ENCODE results near the gene PIK3R5. TPM values are rescaled to one million over a fixed set of nuclear protein-coding genes. Genes with fewer than 3 reads are reported as not detected.
A peak's percentile ranks its signal among the peaks of the same experiment; 100 is the strongest.

PIK3R5 gene
- total and polyA plus RNA-seq, 2 donors (not counting 1 experiment from before 2014, with no cell fraction given), result 0.15 TPM; not detected in 1

- no peak for TF ChIP-seq CTCF (conservative IDR thresholded peaks at IDR 0.05 in 1 of 2, IDR thresholded peaks at IDR 0.05 in 1 of 2; ENCODE audit: low read depth in 1 of 2, low read length in 2 of 2)
- no peaks in the 10 kb centered on the region for H3K27me3 ChIP-seq (ENCODE audit: control insufficient read depth, insufficient read depth, low read length)
- H3K4me3 ChIP-seq (replicated peaks in 1 of 4; ENCODE audit: control extremely low read depth in 1 of 4, insufficient read depth in 1 of 4, low read depth in 3 of 4, low read length in 4 of 4), result no peak overlapping the region
- peak; percentile 97 to 99 for DNase-seq (ENCODE audit: low read depth in 2 of 2)
- H3K4me2 ChIP-seq (ENCODE audit: extremely low read depth, insufficient read depth, low read length), result peak overlapping the region; percentile 55
- no peaks in the 10 kb centered on the region for H3K36me3 ChIP-seq (ENCODE audit: control insufficient read depth, insufficient read depth, low read length)
- no peaks in the 10 kb centered on the region for H3K9me3 ChIP-seq (ENCODE audit: control insufficient read depth, insufficient read depth, low read depth, low read length)
- no peaks in the 10 kb centered on the region for H3K79me2 ChIP-seq (ENCODE audit: control insufficient read depth, insufficient read depth, low read length)
- H3K27ac ChIP-seq (ENCODE audit: insufficient read depth, low read length), result peak overlapping the region; percentile 59
- peaks cover 4% of the 10 kb centered on the region for H3K4me1 ChIP-seq (ENCODE audit: control insufficient read depth, extremely low read depth, insufficient read depth, low read length)
- H3K9ac ChIP-seq (ENCODE audit: insufficient read depth, low read length), result no peak overlapping the region
- H4K20me1 ChIP-seq (ENCODE audit: control insufficient read depth, extremely low read depth, insufficient read depth, low read length), result no peaks in the 10 kb centered on the region
- peak overlapping the region; percentile 22 for H2AFZ ChIP-seq (ENCODE audit: low read length)
Observed at GRCh38 chr17:8922451-8922850, 43.1 kb downstream of the PIK3R5 start.

GRCh38 chr17:8921147-8921546, 44.4 kb downstream of the PIK3R5 start:
- no peak for TF ChIP-seq CTCF (conservative IDR thresholded peaks at IDR 0.05 in 1 of 2, IDR thresholded peaks at IDR 0.05 in 1 of 2; ENCODE audit: low read depth in 1 of 2, low read length in 2 of 2)
- TF ChIP-seq EZH2 (IDR thresholded peaks at IDR 0.05; ENCODE audit: low read length, missing control alignments), result no peak
- H3K4me2 ChIP-seq (ENCODE audit: extremely low read depth, insufficient read depth, low read length), result no peak overlapping the region
- DNase-seq (ENCODE audit: low read depth in 2 of 2), result no peak

GRCh38 chr17:8918807-8919465, 46.6 kb downstream of the PIK3R5 start:
- Histone ChIP-seq H4K20me1 (ENCODE audit: control insufficient read depth, extremely low read depth, insufficient read depth, low read length) (no peaks in the 10 kb centered on the region), H3K27ac (ENCODE audit: insufficient read depth, low read length) (no peak overlapping the region), H3K4me3 (replicated peaks in 1 of 4; ENCODE audit: control extremely low read depth in 1 of 4, insufficient read depth in 1 of 4, low read depth in 3 of 4, low read length in 4 of 4) (no peak overlapping the region), H2AFZ (ENCODE audit: low read length) (no peak overlapping the region), H3K79me2 (ENCODE audit: control insufficient read depth, insufficient read depth, low read length) (no peaks in the 10 kb centered on the region), H3K36me3 (ENCODE audit: control insufficient read depth, insufficient read depth, low read length) (no peaks in the 10 kb centered on the region), H3K9me3 (ENCODE audit: control insufficient read depth, insufficient read depth, low read depth, low read length) (no peaks in the 10 kb centered on the region), H3K4me2 (ENCODE audit: extremely low read depth, insufficient read depth, low read length) (no peak overlapping the region), H3K4me1 (ENCODE audit: control insufficient read depth, extremely low read depth, insufficient read depth, low read length) (peaks cover 11% of the 10 kb centered on the region), H3K9ac (ENCODE audit: insufficient read depth, low read length) (no peak overlapping the region), H3K27me3 (ENCODE audit: control insufficient read depth, insufficient read depth, low read length) (no peaks in the 10 kb centered on the region)
- DNase-seq (ENCODE audit: low read depth in 2 of 2), result peak; percentile 8 to 62
- no peak for TF ChIP-seq EZH2 (IDR thresholded peaks at IDR 0.05; ENCODE audit: low read length, missing control alignments)
- no peak for TF ChIP-seq CTCF (conservative IDR thresholded peaks at IDR 0.05 in 1 of 2, IDR thresholded peaks at IDR 0.05 in 1 of 2; ENCODE audit: low read depth in 1 of 2, low read length in 2 of 2)

More at GRCh38 chr17:8921147-8921546, 44.4 kb downstream of the PIK3R5 start:
- Histone ChIP-seq H3K79me2 (ENCODE audit: control insufficient read depth, insufficient read depth, low read length) (no peaks in the 10 kb centered on the region), H3K4me3 (replicated peaks in 1 of 4; ENCODE audit: control extremely low read depth in 1 of 4, insufficient read depth in 1 of 4, low read depth in 3 of 4, low read length in 4 of 4) (no peak overlapping the region), H3K27ac (ENCODE audit: insufficient read depth, low read length) (no peak overlapping the region), H3K27me3 (ENCODE audit: control insufficient read depth, insufficient read depth, low read length) (no peaks in the 10 kb centered on the region), H2AFZ (ENCODE audit: low read length) (no peak overlapping the region), H4K20me1 (ENCODE audit: control insufficient read depth, extremely low read depth, insufficient read depth, low read length) (no peaks in the 10 kb centered on the region), H3K4me1 (ENCODE audit: control insufficient read depth, extremely low read depth, insufficient read depth, low read length) (peaks cover 7% of the 10 kb centered on the region), H3K36me3 (ENCODE audit: control insufficient read depth, insufficient read depth, low read length) (no peaks in the 10 kb centered on the region), H3K9ac (ENCODE audit: insufficient read depth, low read length) (no peak overlapping the region), H3K9me3 (ENCODE audit: control insufficient read depth, insufficient read depth, low read depth, low read length) (no peaks in the 10 kb centered on the region)

Measured in fibroblast of lung (primary cell).